DND-41 (cell line): Measurements from ENCODE around the gene CAAP1.

ENCODE experiments used
- EZH2 ChIP-seq: IDR thresholded peaks from 3 replicates; pipeline ENCODE4 v1.6.1; 2012; ENCODE audit warnings: borderline replicate concordance, low read depth, mild to moderate bottlenecking, moderate library complexity, low read length, inconsistent platforms; ENCODE audit not compliant: severe bottlenecking
- TF ChIP-seq, protein P1 (sequence below): IDR thresholded peaks from 2 replicates; pipeline ENCODE4 v1.5.1; 2012; ENCODE audit warnings: borderline replicate concordance, low read length, moderate library complexity, mild to moderate bottlenecking; ENCODE audit not compliant: poor library complexity, severe bottlenecking; ENCODE audit errors: extremely low read depth

DNA sequence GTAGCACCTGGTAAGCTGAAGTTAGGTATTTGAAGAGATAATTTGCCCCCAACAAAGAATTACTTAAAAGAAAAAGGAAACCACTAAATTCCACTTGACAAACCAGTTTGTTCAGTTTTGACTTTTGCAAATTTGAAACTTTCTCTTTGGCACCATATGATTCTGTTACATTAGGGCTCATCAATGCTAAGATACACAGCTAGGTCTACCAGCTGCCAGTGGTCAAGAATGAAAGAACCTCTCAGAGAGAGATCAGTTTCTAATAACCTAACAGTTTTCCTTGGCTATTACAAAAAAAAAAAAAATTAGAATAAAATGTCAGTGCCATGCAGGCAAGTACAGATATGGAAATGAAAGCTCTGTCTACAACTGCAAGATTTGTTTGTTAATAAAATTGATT lies 92.3 kb downstream of the CAAP1 start:
- TF ChIP-seq EZH2 = no peak
- TF ChIP-seq, protein P1, sequence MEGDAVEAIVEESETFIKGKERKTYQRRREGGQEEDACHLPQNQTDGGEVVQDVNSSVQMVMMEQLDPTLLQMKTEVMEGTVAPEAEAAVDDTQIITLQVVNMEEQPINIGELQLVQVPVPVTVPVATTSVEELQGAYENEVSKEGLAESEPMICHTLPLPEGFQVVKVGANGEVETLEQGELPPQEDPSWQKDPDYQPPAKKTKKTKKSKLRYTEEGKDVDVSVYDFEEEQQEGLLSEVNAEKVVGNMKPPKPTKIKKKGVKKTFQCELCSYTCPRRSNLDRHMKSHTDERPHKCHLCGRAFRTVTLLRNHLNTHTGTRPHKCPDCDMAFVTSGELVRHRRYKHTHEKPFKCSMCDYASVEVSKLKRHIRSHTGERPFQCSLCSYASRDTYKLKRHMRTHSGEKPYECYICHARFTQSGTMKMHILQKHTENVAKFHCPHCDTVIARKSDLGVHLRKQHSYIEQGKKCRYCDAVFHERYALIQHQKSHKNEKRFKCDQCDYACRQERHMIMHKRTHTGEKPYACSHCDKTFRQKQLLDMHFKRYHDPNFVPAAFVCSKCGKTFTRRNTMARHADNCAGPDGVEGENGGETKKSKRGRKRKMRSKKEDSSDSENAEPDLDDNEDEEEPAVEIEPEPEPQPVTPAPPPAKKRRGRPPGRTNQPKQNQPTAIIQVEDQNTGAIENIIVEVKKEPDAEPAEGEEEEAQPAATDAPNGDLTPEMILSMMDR = no peak
